ENCODE measurements around the gene LHX6.

GRCh38 chr9:122207096-122207495, 21.7 kb downstream of the LHX6 start:
- TF ChIP-seq GATA3 (IDR thresholded peaks at IDR 0.05; ENCODE audit: low read depth, low read length), result no peak
- TF ChIP-seq GATA2 (IDR thresholded peaks at IDR 0.05; ENCODE audit: low read depth, low read length), result no peak

Data from SH-SY5Y (cell line).